Endothelial cell of umbilical vein (primary cell): Measurements from ENCODE around the gene SMNDC1.

Experiments used
- CTCF ChIP-seq, 2 donors: IDR thresholded peaks; 1 replicate in 1 of 2; 2 replicates in 1 of 2; pipeline ENCODE4 v1.5.1; 2011; ENCODE audit warnings: low read length in 2 of 2, mild to moderate bottlenecking in 2 of 2, moderate library complexity in 2 of 2, control low read depth in 1 of 2, inconsistent platforms in 1 of 2, low read depth in 1 of 2; ENCODE audit not compliant: insufficient read depth in 1 of 2; ENCODE audit errors: extremely low read depth in 1 of 2
- EZH2 ChIP-seq: IDR thresholded peaks from 2 replicates; pipeline ENCODE4 v1.6.1; 2012; ENCODE audit warnings: borderline replicate concordance, low read depth, mild to moderate bottlenecking, moderate library complexity, low read length, inconsistent platforms; ENCODE audit not compliant: severe bottlenecking
- FOS ChIP-seq: IDR thresholded peaks from 2 replicates; pipeline ENCODE4 v1.6.1; 2011; ENCODE audit warnings: mild to moderate bottlenecking, low read length, moderate library complexity, borderline replicate concordance; ENCODE audit not compliant: insufficient read depth
- MAX ChIP-seq: IDR thresholded peaks from 2 replicates; pipeline ENCODE4 v1.6.1; 2011; ENCODE audit not compliant: insufficient read depth, insufficient read length
- MYC ChIP-seq: IDR thresholded peaks from one replicate; pipeline ENCODE4 v1.6.1; 2011; ENCODE audit warnings: mild to moderate bottlenecking, low read depth, low read length
- POLR2A ChIP-seq: IDR thresholded peaks from 2 replicates; pipeline ENCODE4 v1.6.1; 2012; ENCODE audit warnings: low read depth, mild to moderate bottlenecking, control low read depth, low read length
- POLR2AphosphoS5 ChIP-seq: IDR thresholded peaks from 2 replicates; pipeline ENCODE4 v1.6.1; 2012; ENCODE audit warnings: low read depth, mild to moderate bottlenecking, control low read depth, low read length, moderate library complexity; ENCODE audit not compliant: insufficient read depth

GRCh38 chr10:110312206-110312605 lies 7.5 kb upstream of the SMNDC1 start:
- no peak for TF ChIP-seq POLR2A
- TF ChIP-seq CTCF (IDR thresholded peaks at IDR 0.05; ENCODE audit: extremely low read depth in 1 of 2, insufficient read depth in 1 of 2, low read depth in 1 of 2, low read length in 2 of 2): no peak
- TF ChIP-seq FOS: no peak
- no peak for TF ChIP-seq MAX
- no peak for TF ChIP-seq EZH2
- no peak for TF ChIP-seq MYC
- TF ChIP-seq POLR2AphosphoS5: no peak
